T-helper 2 cell treated with Interferon-gamma antibody and Interleukin-4, amounts not matched to agents 5 μg/mL and 100 μg/mL, for 36 hours (primary cell): ENCODE measurements around the gene FLACC1.
"Not testable (repeated sequence)": the region's sequence is repeated elsewhere in the genome, so short reads cannot be mapped to it uniquely, and the experiment has no call there.

ENCODE experiments used
- DNase-seq: peaks from one replicate; pipeline ENCODE4 v3.0.0; 2021; ENCODE audit warnings: low spot score
- H3K27ac Mint-ChIP-seq: one replicate; pipeline ENCODE4 v1.8.0; 2021; ENCODE audit warnings: mild to moderate bottlenecking, mixed read lengths
- H3K27me3 Mint-ChIP-seq: one replicate; pipeline ENCODE4 v1.8.0; 2021; ENCODE audit warnings: low read depth, mixed read lengths
- H3K36me3 Mint-ChIP-seq: one replicate; pipeline ENCODE4 v1.8.0; 2021; ENCODE audit warnings: low read depth, mixed read lengths
- H3K4me1 Mint-ChIP-seq: one replicate; pipeline ENCODE4 v1.8.0; 2021; ENCODE audit warnings: low read depth, mixed read lengths
- H3K4me3 Mint-ChIP-seq: one replicate; pipeline ENCODE4 v1.8.0; 2022; ENCODE audit warnings: mild to moderate bottlenecking, moderate library complexity, mixed read lengths
- H3K9me3 Mint-ChIP-seq: one replicate; pipeline ENCODE4 v1.8.0; 2021; ENCODE audit warnings: mixed read lengths

FLACC1 gene, protein sequence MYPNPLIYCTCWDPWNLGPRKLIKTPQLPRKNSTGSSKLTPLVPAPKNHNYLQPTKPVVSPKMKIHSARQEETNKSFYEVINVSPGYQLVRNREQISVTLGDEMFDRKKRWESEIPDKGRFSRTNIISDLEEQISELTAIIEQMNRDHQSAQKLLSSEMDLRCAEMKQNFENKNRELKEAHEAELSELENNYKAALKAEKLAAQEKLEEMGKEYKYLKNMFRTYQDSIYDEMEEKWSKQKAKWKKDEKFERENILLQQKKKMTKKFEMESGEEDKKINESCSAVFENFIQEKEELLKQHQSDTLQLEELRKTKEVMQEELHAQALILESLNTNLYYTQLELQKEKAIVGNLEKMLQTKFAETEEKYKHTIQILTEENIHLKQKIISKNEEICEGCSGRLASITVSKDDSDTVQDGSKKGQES

DNA sequence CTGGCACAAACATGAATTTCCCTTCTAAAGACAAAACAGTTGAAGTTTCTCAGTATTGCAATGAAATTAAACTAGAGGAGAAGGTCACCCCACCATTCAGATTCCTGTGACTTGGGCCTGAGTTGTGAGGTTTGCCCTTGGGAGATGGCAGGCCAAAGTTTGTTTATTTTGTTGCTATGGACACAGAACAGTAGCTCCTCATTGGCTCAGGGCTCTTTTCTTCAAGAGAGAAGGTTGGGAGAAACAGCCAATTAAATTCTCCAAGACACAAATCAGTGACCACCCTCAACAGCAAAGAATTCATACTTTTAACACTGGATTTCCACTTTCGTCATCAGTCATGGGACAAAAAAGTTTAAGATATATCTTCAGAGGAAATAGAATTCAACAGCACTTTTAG is at the start of gene FLACC1:
FLACC1 (minus strand) TSS at position 125 of the 400 bp plus-strand sequence. CDS start 5,941 bp downstream, outside the sequence.
- no peak for DNase-seq

DNA sequence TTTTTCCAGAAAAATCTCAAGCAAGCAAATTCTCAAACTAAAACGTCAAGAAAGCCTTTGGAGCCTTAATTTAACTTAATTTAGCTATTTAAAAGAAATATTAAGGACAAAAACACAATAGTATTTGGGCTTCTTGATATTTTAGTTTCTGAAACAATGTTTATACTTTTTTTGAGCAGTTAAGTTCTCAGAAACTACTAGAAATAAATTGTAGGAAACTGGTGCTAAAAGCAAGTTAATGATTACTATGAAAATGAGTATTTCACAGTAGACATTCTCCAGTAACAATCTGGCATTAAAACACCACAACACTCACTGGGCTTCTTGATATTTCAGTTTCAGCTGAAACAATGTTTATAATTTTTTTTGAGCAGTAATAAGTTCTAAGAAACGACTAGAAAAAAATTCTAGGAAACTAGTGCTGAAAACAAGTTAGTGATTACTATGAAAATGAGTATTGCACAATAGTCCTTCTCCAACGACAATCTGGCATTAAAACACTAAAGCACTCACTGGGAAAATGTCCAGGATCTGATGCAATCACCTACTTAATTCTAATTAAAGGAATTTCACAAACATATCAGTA is 49.0 kb upstream of the FLACC1 start:
- H3K27me3 Mint-ChIP-seq: no peaks in the 10 kb centered on the region
- H3K27ac Mint-ChIP-seq: peak overlapping the region; percentile 24
- no peak for DNase-seq
- peaks cover 22% of the 10 kb centered on the region for H3K36me3 Mint-ChIP-seq
- H3K9me3 Mint-ChIP-seq: no peaks in the 10 kb centered on the region
- H3K4me1 Mint-ChIP-seq: peaks cover 38% of the 10 kb centered on the region
- peak overlapping the region; percentile 39 for H3K4me3 Mint-ChIP-seq

More for the DNA sequence above, at the start of gene FLACC1:
- Mint-ChIP-seq H3K4me1 (peaks cover 34% of the 10 kb centered on the region), H3K27me3 (no peaks in the 10 kb centered on the region), H3K27ac (peak within 1 kb of the TSS; percentile 7), H3K4me3 (no peak within 1 kb of the TSS), H3K36me3 (peaks cover 23% of the 10 kb centered on the region), H3K9me3 (no peaks in the 10 kb centered on the region)

DNA sequence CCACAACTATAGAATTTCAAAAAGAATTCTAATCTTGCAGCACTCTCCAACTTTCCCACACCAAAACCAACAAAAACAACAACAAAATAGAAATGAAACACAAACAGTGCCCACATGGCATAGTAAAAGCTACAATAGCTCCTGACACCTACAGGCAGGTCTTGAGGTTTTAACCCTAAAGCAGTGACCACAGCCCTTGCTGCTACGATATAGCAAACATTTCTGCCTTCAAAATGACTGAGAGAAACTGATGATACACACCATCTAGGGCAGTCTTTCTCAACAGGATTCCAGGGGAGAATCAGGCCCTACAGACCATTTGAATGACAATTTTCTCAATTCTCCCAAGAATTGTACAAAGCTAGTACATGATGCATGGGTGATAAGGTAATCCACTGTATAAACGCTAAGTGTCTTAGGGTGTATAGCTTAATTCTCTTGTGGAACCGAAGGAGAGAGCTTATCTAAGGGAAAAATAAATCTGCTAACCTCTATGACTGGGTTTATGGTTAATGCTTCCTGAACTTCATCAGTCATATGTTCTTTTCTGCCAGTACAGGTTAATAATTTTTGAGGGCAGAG is 47.6 kb upstream of the FLACC1 start:
- DNase-seq: peak; percentile 21
- Mint-ChIP-seq H3K27me3 (no peaks in the 10 kb centered on the region), H3K27ac (no peak overlapping the region), H3K9me3 (no peaks in the 10 kb centered on the region), H3K4me1 (peaks cover 38% of the 10 kb centered on the region), H3K36me3 (peaks cover 19% of the 10 kb centered on the region), H3K4me3 (peak overlapping the region; percentile 39)

- Mint-ChIP-seq H3K4me3 (no peak overlapping the region), H3K27me3 (no peaks in the 10 kb centered on the region), H3K27ac (no peak overlapping the region), H3K4me1 (peaks cover 38% of the 10 kb centered on the region), H3K9me3 (no peaks in the 10 kb centered on the region), H3K36me3 (peaks cover 18% of the 10 kb centered on the region)
- DNase-seq: no peak
Observed at GRCh38 chr2:201403880-201404279, 46.7 kb upstream of the FLACC1 start.

GRCh38 chr2:201402651-201403562 is 45.8 kb upstream of the FLACC1 start:
- no peaks in the 10 kb centered on the region for H3K27me3 Mint-ChIP-seq
- no peaks in the 10 kb centered on the region for H3K9me3 Mint-ChIP-seq
- H3K4me1 Mint-ChIP-seq: peaks cover 37% of the 10 kb centered on the region
- H3K36me3 Mint-ChIP-seq: peaks cover 20% of the 10 kb centered on the region
- DNase-seq: no peak
- H3K27ac Mint-ChIP-seq: no peak overlapping the region
- no peak overlapping the region for H3K4me3 Mint-ChIP-seq

DNA sequence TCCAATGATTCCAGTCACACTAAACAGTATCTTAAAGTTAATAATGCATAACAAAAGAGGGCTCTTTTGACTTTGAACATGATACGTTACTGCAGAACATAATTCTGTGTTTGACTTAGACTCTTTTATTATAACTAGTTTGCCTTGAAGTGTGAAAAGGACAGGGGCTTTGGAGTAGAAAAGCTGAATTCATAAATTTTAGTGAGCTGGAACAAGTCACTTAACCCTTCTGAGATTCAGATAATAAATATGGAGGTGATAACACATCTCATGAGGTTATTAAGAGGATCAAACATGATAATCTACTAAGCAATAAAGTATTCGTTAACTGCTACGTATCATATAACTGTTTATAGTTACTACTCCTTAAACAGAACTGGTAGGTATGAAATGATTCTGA is 44.7 kb upstream of the FLACC1 start:
- DNase-seq: no peak
- Mint-ChIP-seq H3K27me3 (no peaks in the 10 kb centered on the region), H3K4me3 (no peak overlapping the region), H3K4me1 (peaks cover 29% of the 10 kb centered on the region), H3K27ac (no peak overlapping the region), H3K9me3 (no peaks in the 10 kb centered on the region), H3K36me3 (peaks cover 24% of the 10 kb centered on the region)

DNA sequence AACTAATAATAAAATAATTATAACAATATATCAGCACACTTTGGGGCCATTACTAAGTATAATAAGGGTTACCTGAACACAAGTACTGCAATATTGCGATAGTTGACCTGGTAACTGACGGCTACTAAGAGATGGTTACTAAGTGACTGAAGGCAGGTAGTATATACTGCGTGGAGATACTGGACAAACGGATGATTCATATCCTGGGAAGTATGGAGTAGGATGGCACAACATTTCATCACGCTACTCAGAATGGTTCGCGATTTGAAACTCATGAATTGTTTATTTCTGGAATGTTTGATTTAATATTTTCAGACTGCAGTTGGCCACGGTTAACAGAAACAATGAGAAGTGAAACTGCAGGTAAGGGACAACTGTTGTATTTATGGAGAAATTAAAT is 39.5 kb upstream of the FLACC1 start:
- DNase-seq: no peak
- peaks cover 45% of the 10 kb centered on the region for H3K36me3 Mint-ChIP-seq
- no peaks in the 10 kb centered on the region for H3K27me3 Mint-ChIP-seq
- no peaks in the 10 kb centered on the region for H3K9me3 Mint-ChIP-seq
- no peaks in the 10 kb centered on the region for H3K4me1 Mint-ChIP-seq
- no peak overlapping the region for H3K4me3 Mint-ChIP-seq
- no peak overlapping the region for H3K27ac Mint-ChIP-seq

- Mint-ChIP-seq H3K27ac (no peak overlapping the region), H3K27me3 (no peaks in the 10 kb centered on the region)
Observed at GRCh38 chr2:201383136-201383535, 26.0 kb upstream of the FLACC1 start.

DNA sequence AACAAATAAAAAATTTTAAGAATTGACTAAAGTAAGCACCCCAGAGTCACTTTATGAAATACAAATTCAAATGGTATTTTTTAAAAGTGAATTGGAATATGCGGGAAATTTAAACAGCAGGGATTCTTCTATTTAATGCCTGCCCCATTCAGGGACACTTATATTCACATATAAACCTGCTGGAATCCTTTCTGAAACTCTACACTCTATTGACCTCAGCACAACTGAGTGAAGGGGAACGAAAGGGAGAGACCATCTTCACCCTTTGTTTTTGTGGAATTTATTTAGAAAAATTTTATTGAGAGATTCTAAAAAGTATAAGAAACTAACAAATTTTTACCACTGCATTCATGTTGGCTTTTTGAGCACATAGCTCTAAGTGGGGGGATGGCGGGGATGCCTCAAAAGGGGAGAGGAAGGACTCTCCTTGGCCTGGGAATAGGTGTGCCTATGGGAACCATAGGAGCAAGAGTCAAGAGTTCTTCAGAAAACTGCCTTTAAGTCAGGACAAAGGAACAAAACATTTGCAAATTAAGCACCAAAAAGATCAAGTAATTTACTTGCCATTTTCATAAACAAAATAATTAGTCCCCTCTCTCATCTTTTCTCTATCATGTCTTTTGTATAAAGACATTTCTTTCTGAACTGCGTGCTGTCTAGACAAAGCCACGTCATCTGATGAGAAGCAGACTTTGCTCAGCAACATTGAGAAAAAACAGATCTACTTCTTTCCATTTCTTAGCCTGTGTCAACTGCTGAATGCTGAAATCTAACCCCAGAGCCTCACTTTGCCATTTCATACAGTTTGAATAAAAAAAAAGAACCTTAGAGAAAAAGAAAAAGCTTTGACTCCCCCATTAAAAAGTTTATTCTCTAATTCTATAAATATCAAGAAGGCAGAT is 21.6 kb upstream of the FLACC1 start:
- no peaks in the 10 kb centered on the region for H3K27me3 Mint-ChIP-seq
- no peak overlapping the region for H3K27ac Mint-ChIP-seq
- peaks cover 5% of the 10 kb centered on the region for H3K9me3 Mint-ChIP-seq
- H3K4me3 Mint-ChIP-seq: no peak overlapping the region
- no peaks in the 10 kb centered on the region for H3K4me1 Mint-ChIP-seq
- peaks cover 53% of the 10 kb centered on the region for H3K36me3 Mint-ChIP-seq
- DNase-seq: no peak

More at GRCh38 chr2:201383136-201383535, 26.0 kb upstream of the FLACC1 start:
- Mint-ChIP-seq H3K9me3 (no peaks in the 10 kb centered on the region), H3K36me3 (peaks cover 57% of the 10 kb centered on the region), H3K4me1 (peaks cover 3% of the 10 kb centered on the region), H3K4me3 (no peak overlapping the region)
- no peak for DNase-seq

GRCh38 chr2:201377218-201377617 is 20.1 kb upstream of the FLACC1 start:
- H3K36me3 Mint-ChIP-seq: peaks cover 51% of the 10 kb centered on the region
- H3K9me3 Mint-ChIP-seq: peaks cover 7% of the 10 kb centered on the region
- no peaks in the 10 kb centered on the region for H3K4me1 Mint-ChIP-seq
- H3K27me3 Mint-ChIP-seq: no peaks in the 10 kb centered on the region
- DNase-seq: no peak
- H3K4me3 Mint-ChIP-seq: no peak overlapping the region
- H3K27ac Mint-ChIP-seq: no peak overlapping the region

DNA sequence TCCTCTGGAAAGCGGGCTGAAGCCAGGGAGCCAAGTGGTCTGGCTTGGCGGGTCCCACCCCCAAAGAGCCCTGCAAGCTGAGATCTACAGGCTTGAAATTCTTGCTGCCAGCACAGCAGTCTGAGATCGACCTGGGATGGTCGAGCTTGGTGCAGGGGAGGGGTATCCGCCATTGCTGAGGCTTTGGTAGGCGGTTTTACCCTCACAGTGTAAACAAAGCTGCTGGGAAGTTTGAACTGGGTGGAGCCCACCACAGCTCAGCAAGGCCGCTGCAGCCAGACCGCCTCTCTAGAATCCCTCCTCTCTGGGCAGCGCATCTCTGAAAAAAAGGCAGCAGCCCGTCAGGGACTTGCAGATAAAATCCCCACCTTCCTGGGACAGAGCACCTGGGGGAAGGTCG is 12.6 kb upstream of the FLACC1 start:
- Mint-ChIP-seq H3K4me1 (no peaks in the 10 kb centered on the region), H3K36me3 (peaks cover 67% of the 10 kb centered on the region), H3K27me3 (no peaks in the 10 kb centered on the region), H3K9me3 (peaks cover 26% of the 10 kb centered on the region), H3K4me3 (no peak overlapping the region), H3K27ac (no peak overlapping the region)
- DNase-seq: no peak

- H3K4me3 Mint-ChIP-seq, DNase-seq, H3K27me3 Mint-ChIP-seq, H3K27ac Mint-ChIP-seq, H3K4me1 Mint-ChIP-seq: not testable (repeated sequence)
- Mint-ChIP-seq H3K9me3 (peaks cover 28% of the 10 kb centered on the region), H3K36me3 (peaks cover 65% of the 10 kb centered on the region)
Observed at GRCh38 chr2:201369318-201369717, 12.2 kb upstream of the FLACC1 start.

DNA sequence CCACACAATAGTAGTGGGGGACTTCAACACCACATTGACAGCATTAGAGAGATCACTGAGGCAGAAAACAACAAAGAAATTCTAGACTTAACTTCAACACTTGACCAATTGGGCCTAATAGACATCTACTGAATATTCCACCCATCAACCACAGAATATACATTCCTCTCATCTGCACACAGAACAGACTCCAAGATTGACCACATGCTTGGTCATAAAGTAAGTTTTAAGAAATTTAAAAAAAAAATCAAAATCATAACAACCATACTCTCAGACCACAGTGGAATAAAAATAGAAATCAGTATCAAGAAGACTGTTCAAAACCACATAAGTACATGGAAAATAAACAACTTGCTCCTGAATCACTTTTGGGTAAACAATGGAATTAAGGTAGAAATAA is 9.0 kb upstream of the FLACC1 start:
- H3K4me3 Mint-ChIP-seq: no peak overlapping the region
- no peak for DNase-seq
- H3K27me3 Mint-ChIP-seq: no peaks in the 10 kb centered on the region
- H3K9me3 Mint-ChIP-seq: peaks cover 33% of the 10 kb centered on the region
- H3K27ac Mint-ChIP-seq: no peak overlapping the region
- H3K4me1 Mint-ChIP-seq: peaks cover 25% of the 10 kb centered on the region
- peaks cover 67% of the 10 kb centered on the region for H3K36me3 Mint-ChIP-seq
